ENCODE results near the gene RXRG.

RXRG gene

DNA sequence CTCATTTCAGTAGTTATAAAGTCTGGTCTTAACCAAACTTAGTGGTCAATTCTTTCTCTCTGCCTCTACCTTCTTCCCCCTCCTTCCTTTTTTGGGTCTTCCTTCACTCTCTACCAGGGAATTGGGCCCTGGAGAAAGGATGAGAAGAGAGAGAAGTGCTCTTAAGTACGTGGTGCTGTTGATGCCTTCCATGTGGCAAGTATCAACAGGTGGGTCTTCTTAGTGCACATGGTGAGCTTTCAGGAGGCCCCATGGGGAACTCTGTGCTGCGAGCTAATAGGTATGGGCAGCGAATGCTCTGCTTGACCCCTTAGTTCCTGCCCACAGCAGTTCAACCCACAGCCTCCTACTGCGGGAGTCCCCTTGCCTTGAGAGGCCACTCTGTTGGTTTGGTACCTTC lies 49.0 kb downstream of the RXRG start:
- no peak overlapping the region for H3K9ac ChIP-seq (ENCODE audit: low read depth, low read length)
- ATAC-seq (ENCODE audit: insufficient read depth, low read depth): no peak
- peaks cover 63% of the 10 kb centered on the region for H4K20me1 ChIP-seq (ENCODE audit: insufficient read depth, low read length)
- no peak overlapping the region for H3K27ac ChIP-seq (ENCODE audit: low read length)
- no peak for DNase-seq
- H2AFZ ChIP-seq (ENCODE audit: low read depth, low read length): no peak overlapping the region
- no peaks in the 10 kb centered on the region for H3K9me3 ChIP-seq (ENCODE audit: insufficient read depth, low read length, severe bottlenecking)
- H3K4me2 ChIP-seq (ENCODE audit: insufficient read depth, low read length): no peak overlapping the region
- H3K4me1 ChIP-seq (ENCODE audit: insufficient read depth, low read length): peaks cover 12% of the 10 kb centered on the region
- H3K4me3 ChIP-seq (ENCODE audit: low read depth in 1 of 2, low read length in 2 of 2): no peak overlapping the region
- TF ChIP-seq EZH2 (IDR thresholded peaks at IDR 0.05; ENCODE audit: borderline replicate concordance, low read depth, low read length, severe bottlenecking): no peak
- TF ChIP-seq, protein P1, sequence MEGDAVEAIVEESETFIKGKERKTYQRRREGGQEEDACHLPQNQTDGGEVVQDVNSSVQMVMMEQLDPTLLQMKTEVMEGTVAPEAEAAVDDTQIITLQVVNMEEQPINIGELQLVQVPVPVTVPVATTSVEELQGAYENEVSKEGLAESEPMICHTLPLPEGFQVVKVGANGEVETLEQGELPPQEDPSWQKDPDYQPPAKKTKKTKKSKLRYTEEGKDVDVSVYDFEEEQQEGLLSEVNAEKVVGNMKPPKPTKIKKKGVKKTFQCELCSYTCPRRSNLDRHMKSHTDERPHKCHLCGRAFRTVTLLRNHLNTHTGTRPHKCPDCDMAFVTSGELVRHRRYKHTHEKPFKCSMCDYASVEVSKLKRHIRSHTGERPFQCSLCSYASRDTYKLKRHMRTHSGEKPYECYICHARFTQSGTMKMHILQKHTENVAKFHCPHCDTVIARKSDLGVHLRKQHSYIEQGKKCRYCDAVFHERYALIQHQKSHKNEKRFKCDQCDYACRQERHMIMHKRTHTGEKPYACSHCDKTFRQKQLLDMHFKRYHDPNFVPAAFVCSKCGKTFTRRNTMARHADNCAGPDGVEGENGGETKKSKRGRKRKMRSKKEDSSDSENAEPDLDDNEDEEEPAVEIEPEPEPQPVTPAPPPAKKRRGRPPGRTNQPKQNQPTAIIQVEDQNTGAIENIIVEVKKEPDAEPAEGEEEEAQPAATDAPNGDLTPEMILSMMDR (IDR thresholded peaks at IDR 0.05; ENCODE audit: borderline replicate concordance, extremely low read depth, low read length, poor library complexity, severe bottlenecking): no peak
- peaks cover 71% of the 10 kb centered on the region for H3K27me3 ChIP-seq (ENCODE audit: insufficient read depth, low read length, poor library complexity)
- H3K36me3 ChIP-seq (ENCODE audit: insufficient read depth, low read length): no peaks in the 10 kb centered on the region
- H3K79me2 ChIP-seq (ENCODE audit: insufficient read depth, low read length): no peaks in the 10 kb centered on the region

DNA sequence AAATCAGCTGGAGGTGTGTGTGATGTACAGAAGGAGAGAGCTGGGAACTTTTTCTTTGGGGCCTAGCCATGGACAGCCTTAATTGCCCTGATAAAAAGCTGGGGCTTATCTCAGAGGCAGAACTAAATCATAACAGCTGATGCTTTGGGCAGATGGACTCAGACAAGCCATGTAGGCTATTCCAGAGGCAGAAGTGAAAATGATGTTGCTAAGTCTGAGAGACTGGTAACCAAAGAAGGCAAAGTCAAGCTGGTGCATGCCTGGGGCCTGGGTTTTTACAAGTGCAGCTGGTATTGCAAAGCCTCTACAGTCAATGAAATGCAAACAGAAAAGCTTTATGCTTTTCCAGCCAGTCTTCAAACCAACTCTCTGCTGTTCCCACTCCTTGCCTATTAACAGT lies 49.4 kb downstream of the RXRG start:
- Histone ChIP-seq H4K20me1 (ENCODE audit: insufficient read depth, low read length) (peaks cover 66% of the 10 kb centered on the region), H3K79me2 (ENCODE audit: insufficient read depth, low read length) (no peaks in the 10 kb centered on the region), H3K27me3 (ENCODE audit: insufficient read depth, low read length, poor library complexity) (peaks cover 74% of the 10 kb centered on the region), H3K4me2 (ENCODE audit: insufficient read depth, low read length) (no peak overlapping the region), H3K9ac (ENCODE audit: low read depth, low read length) (no peak overlapping the region), H3K36me3 (ENCODE audit: insufficient read depth, low read length) (no peaks in the 10 kb centered on the region), H3K4me3 (ENCODE audit: low read depth in 1 of 2, low read length in 2 of 2) (no peak overlapping the region), H2AFZ (ENCODE audit: low read depth, low read length) (no peak overlapping the region), H3K4me1 (ENCODE audit: insufficient read depth, low read length) (peaks cover 12% of the 10 kb centered on the region), H3K27ac (ENCODE audit: low read length) (no peak overlapping the region), H3K9me3 (ENCODE audit: insufficient read depth, low read length, severe bottlenecking) (no peaks in the 10 kb centered on the region)
- ATAC-seq (ENCODE audit: insufficient read depth, low read depth) (no peak), DNase-seq (no peak)
- no peak for TF ChIP-seq EZH2 (IDR thresholded peaks at IDR 0.05; ENCODE audit: borderline replicate concordance, low read depth, low read length, severe bottlenecking)
- TF ChIP-seq, protein P1 (IDR thresholded peaks at IDR 0.05; ENCODE audit: borderline replicate concordance, extremely low read depth, low read length, poor library complexity, severe bottlenecking): no peak

DNA sequence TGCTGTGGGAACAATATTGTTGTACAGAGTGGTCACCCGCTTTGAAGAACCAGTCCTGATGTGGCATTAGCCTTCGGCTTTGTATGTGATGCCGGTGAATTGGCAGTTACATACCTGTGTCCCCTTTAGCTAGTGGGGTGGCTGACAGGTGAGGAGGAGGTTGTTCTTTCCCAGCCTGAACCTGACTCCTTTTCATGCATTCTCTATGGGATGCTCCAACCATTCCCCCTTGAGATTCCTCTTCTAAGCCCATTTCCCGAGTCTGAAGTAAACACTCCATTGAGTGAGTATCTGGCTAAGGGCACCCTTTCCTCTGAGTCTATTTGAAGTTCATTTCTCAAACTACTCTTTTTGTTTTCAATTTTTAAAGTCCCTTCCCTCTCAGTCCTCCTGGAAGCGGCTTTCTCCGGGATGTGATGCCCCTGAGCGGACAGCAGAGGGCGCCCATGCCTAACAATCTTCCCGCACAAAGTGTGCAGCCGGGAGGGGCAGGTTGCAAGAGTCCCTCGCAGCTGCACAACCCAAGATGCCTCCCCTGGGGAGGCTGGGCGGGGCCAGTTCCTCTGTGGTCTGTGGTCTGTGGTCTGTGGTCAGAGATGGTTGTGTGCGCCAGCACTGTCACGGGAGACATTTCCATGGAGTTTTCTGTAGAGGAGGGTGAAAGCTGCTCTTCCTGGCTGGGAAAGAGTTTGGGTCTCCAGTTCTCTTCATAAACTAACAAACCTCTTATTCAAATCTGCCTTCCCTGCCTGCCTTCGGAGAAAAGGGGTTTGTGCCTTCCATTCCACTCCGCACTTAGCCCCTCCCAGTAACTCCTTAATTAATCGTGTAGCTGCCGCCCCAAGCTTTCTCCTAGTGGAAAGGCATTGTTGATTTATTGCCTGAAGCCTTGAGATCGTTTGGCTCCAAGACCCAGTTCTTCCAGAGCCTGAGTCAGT lies 52.0 kb downstream of the RXRG start:
- no peaks in the 10 kb centered on the region for H3K36me3 ChIP-seq (ENCODE audit: insufficient read depth, low read length)
- H3K27me3 ChIP-seq (ENCODE audit: insufficient read depth, low read length, poor library complexity): peaks cover 79% of the 10 kb centered on the region
- no peak overlapping the region for H2AFZ ChIP-seq (ENCODE audit: low read depth, low read length)
- ATAC-seq (ENCODE audit: insufficient read depth, low read depth) (peak; percentile 100), DNase-seq (peak; percentile 97)
- peak overlapping the region; percentile 40 for H3K4me2 ChIP-seq (ENCODE audit: insufficient read depth, low read length)
- H3K27ac ChIP-seq (ENCODE audit: low read length): no peak overlapping the region
- no peaks in the 10 kb centered on the region for H3K9me3 ChIP-seq (ENCODE audit: insufficient read depth, low read length, severe bottlenecking)
- no peak overlapping the region for H3K4me3 ChIP-seq (ENCODE audit: low read depth in 1 of 2, low read length in 2 of 2)
- H4K20me1 ChIP-seq (ENCODE audit: insufficient read depth, low read length): peaks cover 75% of the 10 kb centered on the region
- no peak overlapping the region for H3K9ac ChIP-seq (ENCODE audit: low read depth, low read length)
- TF ChIP-seq, protein P1 (IDR thresholded peaks at IDR 0.05; ENCODE audit: borderline replicate concordance, extremely low read depth, low read length, poor library complexity, severe bottlenecking): peak; percentile 96
- TF ChIP-seq EZH2 (IDR thresholded peaks at IDR 0.05; ENCODE audit: borderline replicate concordance, low read depth, low read length, severe bottlenecking): peak; percentile 29
- peaks cover 12% of the 10 kb centered on the region for H3K4me1 ChIP-seq (ENCODE audit: insufficient read depth, low read length)
- no peaks in the 10 kb centered on the region for H3K79me2 ChIP-seq (ENCODE audit: insufficient read depth, low read length)
